ENCODE measurements around the gene LRMDA. TPM values are rescaled to one million over a fixed set of nuclear protein-coding genes. Genes with fewer than 3 reads are reported as not detected.

Gene LRMDA
- total RNA-seq, 1 experiment from 2014 or later: not detected

- no peaks in the 10 kb centered on the region for H3K9me2 ChIP-seq (replicated peaks; ENCODE audit: insufficient read depth, low read length)
- H4K20me1 ChIP-seq (ENCODE audit: insufficient read depth, low read depth, low read length): no peaks in the 10 kb centered on the region
- no peaks in the 10 kb centered on the region for H3K9me3 ChIP-seq (ENCODE audit: low read length)
- H2AFZ ChIP-seq (ENCODE audit: low read length): no peak overlapping the region
- H3K4me2 ChIP-seq (ENCODE audit: low read depth, low read length, poor library complexity, severe bottlenecking): no peak overlapping the region
- no peak overlapping the region for H3K27ac ChIP-seq (ENCODE audit: low read length)
- no peaks in the 10 kb centered on the region for H3K36me3 ChIP-seq (ENCODE audit: insufficient read depth, low read length)
- no peak overlapping the region for H3K4me3 ChIP-seq (ENCODE audit: low read length)
- H3K27me3 ChIP-seq (ENCODE audit: low read length): no peaks in the 10 kb centered on the region
- H3K79me2 ChIP-seq (ENCODE audit: low read length): no peaks in the 10 kb centered on the region
- no peaks in the 10 kb centered on the region for H3K4me1 ChIP-seq (ENCODE audit: low read length)
- DNase-seq: no peak
- H3K9ac ChIP-seq (ENCODE audit: low read length): no peak overlapping the region
These were observed 775.5 kb downstream of the LRMDA start for GRCh38 chr10:76206797-76207352.

DNA sequence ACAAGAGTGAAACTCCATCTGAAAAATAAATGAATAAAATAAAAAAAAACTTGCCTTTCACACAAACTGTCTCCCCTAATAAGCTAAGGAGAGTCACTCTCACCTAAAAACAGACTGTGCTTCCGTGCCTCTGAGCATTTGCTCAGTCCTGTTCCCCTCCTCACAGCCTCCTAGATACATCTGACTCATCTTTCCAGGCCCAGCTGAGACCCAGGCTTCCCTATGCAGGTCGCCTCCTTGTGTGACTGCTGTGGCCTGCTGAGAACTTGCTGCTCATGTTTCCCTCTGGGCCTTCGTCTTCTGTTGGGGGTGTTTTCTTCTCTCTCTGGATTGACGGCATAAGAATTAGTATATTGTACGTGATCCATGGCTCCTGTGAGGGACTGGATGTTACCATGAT is 777.7 kb downstream of the LRMDA start:
- no peak overlapping the region for H3K9ac ChIP-seq (ENCODE audit: low read length)
- H3K9me2 ChIP-seq (replicated peaks; ENCODE audit: insufficient read depth, low read length): no peaks in the 10 kb centered on the region
- H3K36me3 ChIP-seq (ENCODE audit: insufficient read depth, low read length): no peaks in the 10 kb centered on the region
- no peak overlapping the region for H3K27ac ChIP-seq (ENCODE audit: low read length)
- H4K20me1 ChIP-seq (ENCODE audit: insufficient read depth, low read depth, low read length): no peaks in the 10 kb centered on the region
- no peak for DNase-seq
- no peak overlapping the region for H3K4me3 ChIP-seq (ENCODE audit: low read length)
- no peak overlapping the region for H3K4me2 ChIP-seq (ENCODE audit: low read depth, low read length, poor library complexity, severe bottlenecking)
- H3K79me2 ChIP-seq (ENCODE audit: low read length): no peaks in the 10 kb centered on the region
- H2AFZ ChIP-seq (ENCODE audit: low read length): no peak overlapping the region
- no peaks in the 10 kb centered on the region for H3K27me3 ChIP-seq (ENCODE audit: low read length)
- no peaks in the 10 kb centered on the region for H3K9me3 ChIP-seq (ENCODE audit: low read length)
- H3K4me1 ChIP-seq (ENCODE audit: low read length): no peaks in the 10 kb centered on the region

GRCh38 chr10:76210211-76210610 is 778.8 kb downstream of the LRMDA start:
- Histone ChIP-seq H3K4me1 (ENCODE audit: low read length) (no peaks in the 10 kb centered on the region), H3K36me3 (ENCODE audit: insufficient read depth, low read length) (no peaks in the 10 kb centered on the region), H3K4me2 (ENCODE audit: low read depth, low read length, poor library complexity, severe bottlenecking) (no peak overlapping the region), H3K9ac (ENCODE audit: low read length) (no peak overlapping the region), H3K79me2 (ENCODE audit: low read length) (no peaks in the 10 kb centered on the region), H3K27ac (ENCODE audit: low read length) (no peak overlapping the region), H3K9me3 (ENCODE audit: low read length) (no peaks in the 10 kb centered on the region), H3K9me2 (replicated peaks; ENCODE audit: insufficient read depth, low read length) (no peaks in the 10 kb centered on the region), H4K20me1 (ENCODE audit: insufficient read depth, low read depth, low read length) (no peaks in the 10 kb centered on the region), H3K27me3 (ENCODE audit: low read length) (no peaks in the 10 kb centered on the region), H2AFZ (ENCODE audit: low read length) (no peak overlapping the region), H3K4me3 (ENCODE audit: low read length) (no peak overlapping the region)
- no peak for DNase-seq

DNA sequence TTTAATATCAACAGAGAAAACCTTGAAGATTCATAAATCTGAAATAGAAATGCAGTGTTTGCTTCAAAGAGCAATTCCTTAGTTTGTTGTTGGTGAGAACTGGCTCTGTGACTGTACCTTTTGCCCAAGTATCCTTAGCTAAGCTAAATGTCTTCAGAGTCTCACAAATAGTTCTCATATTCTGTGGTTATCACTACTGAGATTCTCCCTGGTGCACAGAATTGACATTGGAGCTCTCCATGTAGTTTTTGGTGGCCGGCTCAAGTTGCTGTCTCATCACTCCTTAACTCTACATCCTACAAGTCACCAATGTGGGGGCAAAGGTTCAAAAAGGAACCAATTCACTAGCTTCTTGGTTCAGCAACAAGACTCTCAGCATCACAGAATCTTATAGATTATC is 780.3 kb downstream of the LRMDA start:
- no peak overlapping the region for H3K9ac ChIP-seq (ENCODE audit: low read length)
- H3K27ac ChIP-seq (ENCODE audit: low read length): no peak overlapping the region
- no peaks in the 10 kb centered on the region for H3K9me2 ChIP-seq (replicated peaks; ENCODE audit: insufficient read depth, low read length)
- H2AFZ ChIP-seq (ENCODE audit: low read length): no peak overlapping the region
- H3K4me2 ChIP-seq (ENCODE audit: low read depth, low read length, poor library complexity, severe bottlenecking): no peak overlapping the region
- H3K27me3 ChIP-seq (ENCODE audit: low read length): no peaks in the 10 kb centered on the region
- H3K79me2 ChIP-seq (ENCODE audit: low read length): no peaks in the 10 kb centered on the region
- no peak overlapping the region for H3K4me3 ChIP-seq (ENCODE audit: low read length)
- DNase-seq: no peak
- H3K9me3 ChIP-seq (ENCODE audit: low read length): no peaks in the 10 kb centered on the region
- H3K4me1 ChIP-seq (ENCODE audit: low read length): no peaks in the 10 kb centered on the region
- no peaks in the 10 kb centered on the region for H4K20me1 ChIP-seq (ENCODE audit: insufficient read depth, low read depth, low read length)
- no peaks in the 10 kb centered on the region for H3K36me3 ChIP-seq (ENCODE audit: insufficient read depth, low read length)

DNA sequence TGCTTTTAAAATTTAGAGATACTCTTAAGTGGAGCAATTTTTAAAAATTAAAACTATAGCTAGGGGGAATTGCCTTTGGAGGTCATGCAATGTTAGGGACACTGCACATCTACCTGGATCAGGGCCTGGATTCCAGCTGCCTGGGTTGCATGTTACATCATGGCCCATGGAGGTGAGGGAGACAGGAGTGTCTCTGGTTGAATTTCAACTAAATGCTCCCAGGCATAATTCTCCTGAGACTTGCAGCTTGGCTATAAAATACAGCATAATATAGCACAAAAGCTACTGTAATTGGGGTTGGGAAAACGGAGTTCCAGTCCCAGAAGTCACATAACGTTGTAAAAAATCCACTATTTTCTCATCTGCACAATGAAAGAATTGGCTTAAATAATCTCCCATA is 782.5 kb downstream of the LRMDA start:
- no peaks in the 10 kb centered on the region for H3K27me3 ChIP-seq (ENCODE audit: low read length)

DNA sequence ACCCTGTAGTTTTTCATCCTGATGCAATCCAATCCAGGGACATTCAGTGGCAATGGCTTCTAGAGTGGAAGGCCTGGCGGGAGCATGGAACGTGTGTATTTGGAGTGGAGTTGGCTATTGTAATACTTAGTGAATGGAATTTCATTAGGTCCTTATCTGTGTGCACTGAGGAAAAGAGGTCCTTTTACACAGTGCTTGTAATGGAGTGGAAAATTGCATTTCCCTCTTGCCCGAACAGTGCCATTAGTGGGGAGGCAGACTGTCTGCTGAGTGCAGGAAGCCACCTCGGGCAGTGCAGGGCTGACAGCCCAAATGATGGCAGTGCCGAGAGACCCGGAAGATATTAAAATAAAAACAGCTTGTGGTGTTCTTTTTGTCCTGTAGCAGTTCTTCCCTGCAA is 786.6 kb downstream of the LRMDA start:
- Histone ChIP-seq H3K9ac (ENCODE audit: low read length) (no peak overlapping the region), H3K9me2 (replicated peaks; ENCODE audit: insufficient read depth, low read length) (no peaks in the 10 kb centered on the region), H3K27ac (ENCODE audit: low read length) (no peak overlapping the region), H3K4me3 (ENCODE audit: low read length) (no peak overlapping the region), H2AFZ (ENCODE audit: low read length) (no peak overlapping the region), H3K9me3 (ENCODE audit: low read length) (no peaks in the 10 kb centered on the region), H3K4me2 (ENCODE audit: low read depth, low read length, poor library complexity, severe bottlenecking) (no peak overlapping the region), H3K79me2 (ENCODE audit: low read length) (no peaks in the 10 kb centered on the region), H3K4me1 (ENCODE audit: low read length) (no peaks in the 10 kb centered on the region), H3K27me3 (ENCODE audit: low read length) (no peaks in the 10 kb centered on the region), H3K36me3 (ENCODE audit: insufficient read depth, low read length) (no peaks in the 10 kb centered on the region), H4K20me1 (ENCODE audit: insufficient read depth, low read depth, low read length) (no peaks in the 10 kb centered on the region)
- DNase-seq: no peak

More for the DNA sequence above, 782.5 kb downstream of the LRMDA start:
- H3K79me2 ChIP-seq (ENCODE audit: low read length): no peaks in the 10 kb centered on the region
- no peaks in the 10 kb centered on the region for H3K9me3 ChIP-seq (ENCODE audit: low read length)
- no peaks in the 10 kb centered on the region for H3K36me3 ChIP-seq (ENCODE audit: insufficient read depth, low read length)
- H3K4me2 ChIP-seq (ENCODE audit: low read depth, low read length, poor library complexity, severe bottlenecking): no peak overlapping the region
- no peak overlapping the region for H3K9ac ChIP-seq (ENCODE audit: low read length)
- H2AFZ ChIP-seq (ENCODE audit: low read length): no peak overlapping the region
- H3K9me2 ChIP-seq (replicated peaks; ENCODE audit: insufficient read depth, low read length): no peaks in the 10 kb centered on the region
- no peaks in the 10 kb centered on the region for H4K20me1 ChIP-seq (ENCODE audit: insufficient read depth, low read depth, low read length)
- no peak overlapping the region for H3K4me3 ChIP-seq (ENCODE audit: low read length)
- no peaks in the 10 kb centered on the region for H3K4me1 ChIP-seq (ENCODE audit: low read length)
- no peak for DNase-seq
- no peak overlapping the region for H3K27ac ChIP-seq (ENCODE audit: low read length)

GRCh38 chr10:76229341-76229740 is 797.9 kb downstream of the LRMDA start:
- no peaks in the 10 kb centered on the region for H3K9me2 ChIP-seq (replicated peaks; ENCODE audit: insufficient read depth, low read length)

GRCh38 chr10:76230921-76231285 is 799.5 kb downstream of the LRMDA start:
- Histone ChIP-seq H4K20me1 (ENCODE audit: insufficient read depth, low read depth, low read length) (no peaks in the 10 kb centered on the region), H3K9me3 (ENCODE audit: low read length) (no peaks in the 10 kb centered on the region), H3K9me2 (replicated peaks; ENCODE audit: insufficient read depth, low read length) (no peaks in the 10 kb centered on the region), H3K9ac (ENCODE audit: low read length) (no peak overlapping the region), H3K36me3 (ENCODE audit: insufficient read depth, low read length) (no peaks in the 10 kb centered on the region), H3K4me3 (ENCODE audit: low read length) (no peak overlapping the region), H3K4me2 (ENCODE audit: low read depth, low read length, poor library complexity, severe bottlenecking) (no peak overlapping the region), H2AFZ (ENCODE audit: low read length) (no peak overlapping the region), H3K4me1 (ENCODE audit: low read length) (no peaks in the 10 kb centered on the region), H3K27ac (ENCODE audit: low read length) (no peak overlapping the region), H3K27me3 (ENCODE audit: low read length) (no peaks in the 10 kb centered on the region), H3K79me2 (ENCODE audit: low read length) (no peaks in the 10 kb centered on the region)
- no peak for DNase-seq

More at GRCh38 chr10:76229341-76229740, 797.9 kb downstream of the LRMDA start:
- Histone ChIP-seq H3K36me3 (ENCODE audit: insufficient read depth, low read length) (no peaks in the 10 kb centered on the region), H3K79me2 (ENCODE audit: low read length) (no peaks in the 10 kb centered on the region), H3K27me3 (ENCODE audit: low read length) (no peaks in the 10 kb centered on the region), H3K9ac (ENCODE audit: low read length) (no peak overlapping the region), H4K20me1 (ENCODE audit: insufficient read depth, low read depth, low read length) (no peaks in the 10 kb centered on the region), H3K9me3 (ENCODE audit: low read length) (no peaks in the 10 kb centered on the region), H2AFZ (ENCODE audit: low read length) (no peak overlapping the region), H3K4me3 (ENCODE audit: low read length) (no peak overlapping the region), H3K4me1 (ENCODE audit: low read length) (no peaks in the 10 kb centered on the region), H3K4me2 (ENCODE audit: low read depth, low read length, poor library complexity, severe bottlenecking) (no peak overlapping the region), H3K27ac (ENCODE audit: low read length) (no peak overlapping the region)
- no peak for DNase-seq
